ENCODE results near the gene SERPINB3. TPM values are rescaled to one million over a fixed set of nuclear protein-coding genes. Genes with fewer than 3 reads are reported as not detected.
"Not testable (repeated sequence)": the region's sequence is repeated elsewhere in the genome, so short reads cannot be mapped to it uniquely, and the experiment has no call there.

SERPINB3 gene
- not detected for total RNA-seq

GRCh38 chr18:63661750-63662149 lies at the start of gene SERPINB3:
TSS of gene SERPINB3 (minus strand) at chr18:63661893. CDS start at chr18:63661216, 677 bp downstream.
- FAIRE-seq; DNase-seq (ENCODE audit: low spot score in 2 of 2): not testable (repeated sequence)

DNA sequence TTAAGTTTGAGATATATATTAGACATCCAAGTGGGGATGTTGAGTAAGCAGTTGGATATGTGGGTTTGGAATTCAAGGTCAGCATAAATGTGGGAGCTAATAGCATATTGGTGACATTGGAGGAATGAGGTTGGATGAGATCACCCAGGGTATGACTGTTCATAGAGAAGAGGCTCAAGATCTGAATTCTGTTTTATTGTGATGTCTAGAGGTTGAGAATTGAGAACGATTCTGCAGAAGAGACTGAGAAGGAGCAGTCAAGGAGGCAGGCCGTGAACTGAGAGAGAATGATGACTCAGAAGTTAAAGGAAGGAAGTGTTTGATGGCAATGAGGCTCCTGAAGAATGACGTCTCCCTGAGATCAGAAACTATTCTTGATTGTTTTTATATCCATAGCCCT lies 47.0 kb upstream of the SERPINB3 start:
- FAIRE-seq (no peak), DNase-seq (ENCODE audit: low spot score in 2 of 2) (no peak)

DNA sequence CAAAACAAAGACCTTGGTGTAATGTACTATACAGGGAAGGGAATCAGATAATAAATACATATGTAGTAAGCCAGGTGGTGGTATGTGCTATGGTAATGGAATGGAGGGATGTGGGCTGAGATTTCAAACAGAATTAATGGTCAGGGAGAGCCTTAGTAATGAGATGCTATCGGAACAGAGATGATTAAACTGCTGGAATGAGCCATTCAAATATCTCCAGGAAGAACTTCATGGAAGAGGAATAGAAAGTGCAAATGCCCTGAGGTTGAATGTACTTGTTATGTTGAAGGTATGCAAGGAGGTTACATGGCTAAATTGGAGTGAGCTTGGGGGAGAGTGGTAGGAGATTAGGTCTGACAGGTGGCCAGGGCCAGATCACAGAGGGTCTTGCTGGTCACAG lies 46.1 kb upstream of the SERPINB3 start:
- no peak for DNase-seq (ENCODE audit: low spot score in 2 of 2)
- FAIRE-seq, result no peak

GRCh38 chr18:63705401-63705800 lies 43.7 kb upstream of the SERPINB3 start:
- no peak for DNase-seq (ENCODE audit: low spot score in 2 of 2)
- no peak for FAIRE-seq

- FAIRE-seq, result no peak
- DNase-seq (ENCODE audit: low spot score in 2 of 2), result no peak
Observed at GRCh38 chr18:63702660-63703059, 41.0 kb upstream of the SERPINB3 start, which contains the start of gene SERPINB11. TSS of gene SERPINB11 (plus strand) at chr18:63702960. CDS start at chr18:63710194, 7,234 bp downstream.

DNA sequence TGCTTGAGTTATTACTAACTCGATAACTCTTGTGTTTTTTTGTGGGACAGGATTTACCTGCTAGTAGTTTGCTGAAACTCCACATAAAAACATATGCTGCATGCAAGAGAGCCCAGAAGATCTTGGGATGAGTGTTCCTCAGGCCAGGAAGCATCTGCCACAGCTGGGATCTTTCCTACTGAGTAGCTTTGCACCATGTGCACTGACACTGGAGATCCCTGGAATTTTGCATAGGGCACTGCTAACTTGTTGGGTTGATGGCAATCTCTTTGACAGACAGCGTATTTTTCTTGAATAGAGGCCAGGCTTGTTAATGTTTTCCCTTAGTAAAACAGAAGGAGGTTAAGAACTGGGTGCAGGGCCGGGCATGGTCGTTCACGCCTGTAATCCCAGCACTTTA lies 40.3 kb upstream of the SERPINB3 start:
- no peak for FAIRE-seq
- DNase-seq (ENCODE audit: low spot score in 2 of 2), result no peak

GRCh38 chr18:63700501-63700900 lies 38.8 kb upstream of the SERPINB3 start:
- no peak for DNase-seq (ENCODE audit: low spot score in 2 of 2)
- FAIRE-seq, result no peak

DNA sequence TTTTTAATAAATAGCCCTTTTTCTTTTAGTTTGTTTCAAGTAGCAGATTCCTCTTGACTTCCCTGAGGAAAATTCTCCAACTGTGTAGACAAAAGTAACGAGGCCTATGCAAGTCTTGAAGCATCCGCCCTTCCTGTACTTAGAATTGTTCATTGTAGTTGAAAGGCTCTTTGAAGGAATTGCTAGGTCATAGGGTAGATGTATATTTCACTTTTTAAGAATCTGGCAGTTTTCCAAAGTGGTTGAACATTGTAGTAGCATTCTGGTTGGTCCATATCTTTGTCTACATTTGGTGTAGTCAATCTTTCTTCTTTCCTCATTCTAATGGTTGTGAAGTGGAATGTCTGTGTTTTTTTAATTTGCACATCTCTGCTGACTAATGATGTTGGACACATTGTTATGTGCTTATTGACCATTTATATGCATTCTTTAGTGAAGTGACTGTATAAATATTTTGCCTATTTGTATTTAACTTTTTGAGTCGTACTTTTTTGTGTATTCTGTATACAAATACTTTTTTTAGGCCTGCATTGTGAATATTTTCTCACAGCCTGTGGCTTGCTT lies 35.5 kb upstream of the SERPINB3 start:
- FAIRE-seq (no peak), DNase-seq (ENCODE audit: low spot score in 2 of 2) (no peak)

DNA sequence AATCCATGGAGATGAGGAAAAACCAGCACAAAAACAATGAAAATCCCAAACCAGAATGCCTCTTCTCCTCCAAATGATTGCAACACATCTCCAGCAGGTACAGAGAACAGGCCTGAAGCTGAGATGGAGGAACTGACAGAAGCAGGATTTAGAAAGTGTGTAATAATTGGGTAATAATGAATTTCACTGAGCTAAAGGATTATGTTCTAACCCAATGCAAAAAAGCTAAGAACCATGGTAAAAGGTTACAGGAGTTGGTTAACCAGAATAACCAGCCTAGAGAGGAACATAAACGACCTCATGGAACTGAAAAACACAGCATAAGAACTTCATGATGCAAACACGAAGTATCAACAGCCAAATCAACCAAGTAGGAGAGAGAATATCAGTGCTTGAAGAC lies 27.4 kb upstream of the SERPINB3 start:
- DNase-seq (ENCODE audit: low spot score in 2 of 2) (no peak), FAIRE-seq (no peak)

- FAIRE-seq, result no peak
- DNase-seq (ENCODE audit: low spot score in 2 of 2), result no peak
Observed at GRCh38 chr18:63686871-63687270, 25.2 kb upstream of the SERPINB3 start.

GRCh38 chr18:63684718-63685117 lies 23.0 kb upstream of the SERPINB3 start:
- DNase-seq (ENCODE audit: low spot score in 2 of 2), result no peak
- FAIRE-seq, result no peak

- FAIRE-seq, result no peak
- no peak for DNase-seq (ENCODE audit: low spot score in 2 of 2)
Observed at GRCh38 chr18:63683890-63684289, 22.2 kb upstream of the SERPINB3 start.

- DNase-seq (ENCODE audit: low spot score in 2 of 2), result no peak
Observed at GRCh38 chr18:63683152-63683551, 21.5 kb upstream of the SERPINB3 start.

DNA sequence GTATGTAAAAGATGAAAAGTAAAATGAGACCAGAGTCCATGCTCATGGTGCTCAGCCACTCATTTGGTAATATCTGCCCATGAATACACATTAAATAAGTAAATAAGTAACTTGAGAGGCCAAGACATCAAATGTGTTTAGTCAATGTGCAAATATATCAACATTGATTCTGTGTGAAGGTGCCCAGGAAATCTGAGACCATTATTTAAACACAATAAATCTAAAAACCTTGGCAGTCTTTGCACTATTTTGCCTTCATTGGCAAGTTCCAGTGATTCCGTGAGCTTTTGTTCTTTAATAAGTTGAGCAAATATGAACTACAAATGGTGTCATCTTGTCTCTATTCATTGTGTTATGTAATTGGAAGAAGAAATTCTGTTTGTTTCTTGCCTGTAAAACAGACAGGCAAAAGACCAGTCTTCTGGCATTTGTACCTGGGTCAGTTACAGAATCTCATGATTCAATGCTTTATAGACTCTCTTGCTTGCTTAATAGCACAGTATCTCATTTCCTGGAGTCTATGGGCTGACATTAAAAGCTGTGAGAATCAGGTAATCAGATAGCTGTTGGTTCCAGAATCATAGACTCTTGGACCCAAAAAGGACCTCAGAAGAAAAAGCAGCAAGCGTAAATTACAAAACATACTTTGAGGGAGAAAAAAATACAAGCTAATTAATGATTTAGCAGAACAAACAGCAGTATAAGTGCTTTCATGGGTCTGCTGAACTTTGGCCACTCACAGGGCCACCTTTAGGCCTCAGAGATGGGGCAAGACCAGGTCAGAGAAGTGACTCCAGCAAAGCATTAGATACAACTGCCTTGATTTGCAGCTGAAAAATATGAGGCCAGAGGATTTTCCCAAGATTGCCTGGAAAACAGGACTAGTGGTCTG lies 20.0 kb upstream of the SERPINB3 start:
- DNase-seq (ENCODE audit: low spot score in 2 of 2) (no peak), FAIRE-seq (no peak)

More at GRCh38 chr18:63683152-63683551, 21.5 kb upstream of the SERPINB3 start:
- FAIRE-seq, result no peak

GRCh38 chr18:63679820-63680606 lies 18.3 kb upstream of the SERPINB3 start:
- FAIRE-seq, result no peak
- no peak for DNase-seq (ENCODE audit: low spot score in 2 of 2)

GRCh38 chr18:63677500-63678225 lies 16.0 kb upstream of the SERPINB3 start:
- no peak for DNase-seq (ENCODE audit: low spot score in 2 of 2)
- no peak for FAIRE-seq

- DNase-seq (ENCODE audit: low spot score in 2 of 2) (no peak), FAIRE-seq (no peak)
Observed at GRCh38 chr18:63676526-63677323, 15.0 kb upstream of the SERPINB3 start.

DNA sequence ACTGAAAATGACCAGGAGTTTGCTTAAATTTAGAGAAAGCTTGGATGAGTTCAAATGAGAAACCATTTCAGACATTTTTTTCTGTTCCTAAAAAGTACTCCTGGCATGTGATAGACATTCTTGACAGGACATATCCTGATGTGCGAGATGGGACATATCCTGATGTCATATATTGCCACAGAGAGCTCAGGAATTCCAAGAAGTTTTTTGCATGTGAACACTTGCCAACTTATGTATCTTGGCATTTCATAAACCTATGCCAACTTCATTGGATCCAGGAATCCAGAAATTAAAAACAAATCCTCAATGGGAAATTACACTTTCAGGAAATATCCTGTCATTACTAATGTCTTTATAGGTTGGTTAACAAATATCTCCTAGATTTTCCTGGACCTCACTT lies 2.9 kb upstream of the SERPINB3 start:
- FAIRE-seq (no peak), DNase-seq (ENCODE audit: low spot score in 2 of 2) (no peak)

GRCh38 chr18:63658920-63659319 lies 2.8 kb downstream of the SERPINB3 start:
- FAIRE-seq; DNase-seq (ENCODE audit: low spot score in 2 of 2): not testable (repeated sequence)
